Panc1 (cell line): ENCODE measurements around the gene DGKD. TPM values are rescaled to one million over a fixed set of nuclear protein-coding genes. Genes with fewer than 3 reads are reported as not detected.

Source experiments
- ATAC-seq: fragments of 200-7000 bp; cut with Tn5 transposase; 2 replicates; pipeline ENCODE4 v1.9.1; 2020; ENCODE audit warnings: mild to moderate bottlenecking, moderate library complexity
- BruUV-seq: library from RNA; stranded (reverse); fragments of 400-500 nt; replicated peaks from 2 replicates; lab custom pipeline; 2021; lab: Mats Ljungman, UMichigan
- CTCF ChIA-PET: fragments of 300-600 bp; sonication (Branson Sonifier 250); formaldehyde crosslinking; loops from one replicate; lab custom pipeline; 2022; ENCODE audit warnings: antibody characterized with exemption; lab: Charles Lee
- POLR2A ChIA-PET: fragments of 300-600 bp; sonication (Branson Sonifier 250); formaldehyde crosslinking; loops from one replicate; lab custom pipeline; 2022; ENCODE audit warnings: antibody characterized with exemption; lab: Charles Lee
- DNase-seq: peaks from one replicate; pipeline ENCODE4 v3.0.0-alpha.2; 2010; ENCODE audit warnings: low read depth, low spot score
- H3K27ac ChIP-seq: 2 replicates; pipeline ENCODE4 v1.5.1; 2011; ENCODE audit warnings: mild to moderate bottlenecking, low read length, inconsistent platforms
- H3K27me3 ChIP-seq: fragments of 200-500 bp; sonication (Bioruptor generic); 2 replicates; pipeline ENCODE4 v1.6.0; 2014; ENCODE audit warnings: low read length, inconsistent platforms; ENCODE audit not compliant: control insufficient read depth, insufficient read depth
- H3K36me3 ChIP-seq: fragments of 200-500 bp; sonication (Bioruptor generic); 2 replicates; pipeline ENCODE4 v1.5.1; 2014; ENCODE audit warnings: inconsistent platforms, mild to moderate bottlenecking, low read length, moderate library complexity; ENCODE audit not compliant: control insufficient read depth, insufficient read depth
- H3K4me1 ChIP-seq: 2 replicates; pipeline ENCODE4 v1.5.1; 2011; ENCODE audit warnings: inconsistent platforms, mild to moderate bottlenecking, low read length, moderate library complexity; ENCODE audit not compliant: control insufficient read depth, insufficient read depth
- H3K4me3 ChIP-seq, 2 experiments: 2 replicates each; pipeline ENCODE4 v1.5.1; 2011 to 2012; ENCODE audit warnings: low read depth in 2 of 2, low read length in 2 of 2, mild to moderate bottlenecking in 2 of 2, inconsistent platforms in 1 of 2, moderate library complexity in 1 of 2
- H3K9me3 ChIP-seq: fragments of 200-500 bp; sonication (Bioruptor generic); 2 replicates; pipeline ENCODE4 v1.5.1; 2014; ENCODE audit warnings: low read depth, mild to moderate bottlenecking, inconsistent platforms, low read length, moderate library complexity; ENCODE audit not compliant: control insufficient read depth, insufficient read depth
- CTCF ChIP-seq: fragments of 450-650 bp; IDR thresholded peaks from 2 replicates; pipeline ENCODE4 v1.5.1; 2017; ENCODE audit warnings: mild to moderate bottlenecking
- POLR2AphosphoS5 ChIP-seq: IDR thresholded peaks from 2 replicates; pipeline ENCODE4 v1.6.1; 2012; ENCODE audit warnings: mild to moderate bottlenecking, low read depth, low read length, moderate library complexity
- REST ChIP-seq, 2 experiments: IDR thresholded peaks; 2 replicates each; pipeline ENCODE4 v1.6.1; 2011 to 2012; ENCODE audit warnings: low read depth in 2 of 2, control low read depth in 1 of 2, low read length in 1 of 2, mild to moderate bottlenecking in 1 of 2, moderate library complexity in 1 of 2; ENCODE audit not compliant: insufficient read depth in 1 of 2
- SIN3A ChIP-seq: IDR thresholded peaks from 2 replicates; pipeline ENCODE4 v1.6.1; 2012; ENCODE audit warnings: low read depth, mild to moderate bottlenecking, low read length, moderate library complexity, borderline replicate concordance; ENCODE audit not compliant: insufficient read depth
- TCF7L2 ChIP-seq: IDR thresholded peaks from 2 replicates; pipeline ENCODE4 v1.6.1; 2011; ENCODE audit warnings: mild to moderate bottlenecking, low read depth, low read length, inconsistent platforms
- in situ Hi-C: cut with HindIII; loops from 2 replicates; pipeline ENCODE4 v1.10.0; 2016; ENCODE audit warnings: low sequenced_read_pairs, low pct_unique_long_range_greater_than_20kb
- intact Hi-C: fragments of 100-400 bp; cut with micrococcal nuclease; formaldehyde crosslinking; loops from one replicate; pipeline ENCODE4 v1.10.0; 2022; ENCODE audit not compliant: unreplicated experiment
- total RNA-seq: library from RNA; stranded (reverse); gene quantifications from one replicate; pipeline ENCODE4 v1.2.1, GENCODE V29; 2021; ENCODE audit not compliant: unreplicated experiment

DGKD gene
- total RNA-seq, 1 experiment from 2014 or later, result 89.0 TPM

GRCh38 chr2:233408366-233409285 lies 54.3 kb downstream of the DGKD start:
- Histone ChIP-seq H3K4me1 (peaks cover 8% of the 10 kb centered on the region), H3K36me3 (no peaks in the 10 kb centered on the region), H3K27ac (no peak overlapping the region; the same call in 1 of the 2 replicates), H3K9me3 (peaks cover 24% of the 10 kb centered on the region; the same call in 1 of the 2 replicates), H3K27me3 (no peaks in the 10 kb centered on the region), H3K4me3 (no peak overlapping the region)
- DNase-seq (no peak), ATAC-seq (no peak; the same call in 1 of the 2 replicates)
- BruUV-seq, result no TSS peak
- POLR2A ChIA-PET, result no interaction called here
- TF ChIP-seq REST (IDR thresholded peaks at IDR 0.05; ENCODE audit: insufficient read depth in 1 of 2, low read depth in 2 of 2, low read length in 1 of 2) (no peak), CTCF (no peak), SIN3A (no peak), POLR2AphosphoS5 (no peak), TCF7L2 (no peak)
- CTCF ChIA-PET, result interaction anchor here (1.2 kb wide), 1 partner anchor 35 kb away, joined by 3 read pairs; no protein-coding TSS in a partner anchor
- in situ Hi-C loops, result no loop called here
- intact Hi-C loops, result no loop called here

GRCh38 chr2:233409286-233409991 lies 55.1 kb downstream of the DGKD start:
- H3K27me3 ChIP-seq, result no peaks in the 10 kb centered on the region
- peaks cover 24% of the 10 kb centered on the region; the same call in 1 of the 2 replicates for H3K9me3 ChIP-seq
- TF ChIP-seq POLR2AphosphoS5 (no peak), CTCF (no peak), TCF7L2 (no peak), SIN3A (no peak), REST (IDR thresholded peaks at IDR 0.05; ENCODE audit: insufficient read depth in 1 of 2, low read depth in 2 of 2, low read length in 1 of 2) (no peak)
- no peaks in the 10 kb centered on the region for H3K36me3 ChIP-seq
- ChIA-PET POLR2A (no interaction called here), CTCF (no interaction called here)
- peaks cover 17% of the 10 kb centered on the region for H3K4me1 ChIP-seq
- no peak for ATAC-seq
- DNase-seq, result no peak
- intact Hi-C loops (no loop called here), in situ Hi-C loops (no loop called here)
- no peak overlapping the region; the same call in 1 of the 2 replicates for H3K27ac ChIP-seq
- H3K4me3 ChIP-seq, result no peak overlapping the region
- no TSS peak for BruUV-seq
